Pancreas (tissue), 10 donors: ENCODE measurements around the gene ETV3. TPM values are rescaled to one million over a fixed set of nuclear protein-coding genes. Genes with fewer than 3 reads are reported as not detected.

Source experiments
- ATAC-seq, 4 donors: fragments of 200-7000 bp; cut with Tn5 transposase; one replicate each; pipeline versions ENCODE4 v1.8.0 to v1.9.1; 2020; ENCODE audit warnings: mild to moderate bottlenecking in 4 of 4, moderate library complexity in 4 of 4
- DNase-seq, 6 donors: peaks; one replicate each; pipeline ENCODE4 v3.0.0-alpha.2; 2020
- FAIRE-seq: peaks from 2 replicates; lab custom pipeline; 2012; peaks lifted over from hg19 to GRCh38; lab: Jason Lieb, UNC
- H3K27ac ChIP-seq, 4 donors: fragments of 200-600 bp; sonication (generic); 1 replicate in 3 of 4; 2 replicates in 1 of 4; pipeline versions ENCODE4 v1.5.0 to v1.8.0; 2020
- H3K27me3 ChIP-seq, 4 donors: fragments of 200-600 bp; one replicate each; pipeline ENCODE4 v1.8.0; 2021
- H3K36me3 ChIP-seq, 3 donors: fragments of 200-600 bp; sonication (generic) in 1 of 3; one replicate each; pipeline versions ENCODE4 v1.5.0 to v1.8.0; 2020 to 2021
- H3K4me1 ChIP-seq, 3 donors: fragments of 200-600 bp; one replicate each; pipeline ENCODE4 v1.8.0; 2021
- H3K4me3 ChIP-seq, 4 donors: fragments of 200-600 bp; sonication (generic) in 2 of 4; one replicate each; pipeline versions ENCODE4 v1.5.0 to v1.8.0; 2020 to 2021
- H3K9me3 ChIP-seq, 4 donors: fragments of 200-600 bp; one replicate each; pipeline ENCODE4 v1.8.0; 2021
- WGBS, 2 donors: extraction: QIAGEN DNeasy Blood & Tissue Kit; methylation state at CpG; one replicate each; pipeline ENCODE4 v1.1.7; 2013; 5-methylcytosine and 5-hydroxymethylcytosine counted together
- intact Hi-C, 3 donors: fragments of 100-400 bp; cut with DNase I; formaldehyde crosslinking; loops; one replicate each; pipeline versions ENCODE4 v1.11.1 to v1.14.2; 2022
- polyA plus RNA-seq, 2 donors: library from polyadenylated mRNA; stranded (reverse); fragments of 200-250 nt; gene quantifications; one replicate each; pipeline ENCODE4 v1.2.3, GENCODE V29; 2013
- total RNA-seq, 6 donors: library from RNA; stranded (reverse); fragmentation: NEBNext Ultra II Directional in 4 of 6; extraction: Animal tissue kit (Norgen Biotek cat#: 25700) in 4 of 6; gene quantifications; one replicate each; pipeline versions ENCODE4 v1.2.1 to v1.2.4, GENCODE V29; 2021 to 2023
- TF ChIP-seq, protein P1 (sequence below), 4 donors: fragments of 200-600 bp; sonication (generic) in 3 of 4; IDR thresholded peaks; one replicate each; pipeline versions ENCODE4 v1.5.0 to v1.8.0; 2021; ENCODE audit warnings: antibody characterized with exemption in 4 of 4
- donor health status: healthy with polysubstance abuse.
- donor health status: DM: no; HTN: no; CAD: no; lungs with moderate emphysema.
- donor health status: DM: no; HTN: no; CAD: no.
- donor health status: control.
- donor health status: control.
- donor health status: Bipolar disorder and iron deficiency.
- donor health status: DM: yes; HTN: yes; CAD: no.
- donor health status: DM: no; HTN: no; CAD: no.
- donor health status: DM: no; HTN: no; CAD: no.
- donor health status: DM: yes; HTN: yes; CAD: no.

ETV3 gene
- total and polyA plus RNA-seq, 8 donors: 2.9 to 12.9 (median 7.3) TPM

- Histone ChIP-seq H3K4me1 (peaks cover 3 to 15% (median 14%) of the 10 kb centered on the region in 3 donors), H3K27me3 (no peaks in the 10 kb centered on the region), H3K4me3 (no peak overlapping the region), H3K36me3 (peaks cover 5 to 36% (median 9%) of the 10 kb centered on the region in 3 donors), H3K27ac (no peak overlapping the region), H3K9me3 (no peaks in the 10 kb centered on the region)
- 60 to 73% methylated on average over 2 of the region's 2 CpGs for WGBS, 2 donors
- DNase-seq (no peak), FAIRE-seq (no peak), ATAC-seq (no peak)
- intact Hi-C loops: no loop called here
- TF ChIP-seq, protein P1, sequence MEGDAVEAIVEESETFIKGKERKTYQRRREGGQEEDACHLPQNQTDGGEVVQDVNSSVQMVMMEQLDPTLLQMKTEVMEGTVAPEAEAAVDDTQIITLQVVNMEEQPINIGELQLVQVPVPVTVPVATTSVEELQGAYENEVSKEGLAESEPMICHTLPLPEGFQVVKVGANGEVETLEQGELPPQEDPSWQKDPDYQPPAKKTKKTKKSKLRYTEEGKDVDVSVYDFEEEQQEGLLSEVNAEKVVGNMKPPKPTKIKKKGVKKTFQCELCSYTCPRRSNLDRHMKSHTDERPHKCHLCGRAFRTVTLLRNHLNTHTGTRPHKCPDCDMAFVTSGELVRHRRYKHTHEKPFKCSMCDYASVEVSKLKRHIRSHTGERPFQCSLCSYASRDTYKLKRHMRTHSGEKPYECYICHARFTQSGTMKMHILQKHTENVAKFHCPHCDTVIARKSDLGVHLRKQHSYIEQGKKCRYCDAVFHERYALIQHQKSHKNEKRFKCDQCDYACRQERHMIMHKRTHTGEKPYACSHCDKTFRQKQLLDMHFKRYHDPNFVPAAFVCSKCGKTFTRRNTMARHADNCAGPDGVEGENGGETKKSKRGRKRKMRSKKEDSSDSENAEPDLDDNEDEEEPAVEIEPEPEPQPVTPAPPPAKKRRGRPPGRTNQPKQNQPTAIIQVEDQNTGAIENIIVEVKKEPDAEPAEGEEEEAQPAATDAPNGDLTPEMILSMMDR (IDR thresholded peaks at IDR 0.05): no peak
These were observed 4.8 kb downstream of the ETV3 start for GRCh38 chr1:157133426-157133825.

DNA sequence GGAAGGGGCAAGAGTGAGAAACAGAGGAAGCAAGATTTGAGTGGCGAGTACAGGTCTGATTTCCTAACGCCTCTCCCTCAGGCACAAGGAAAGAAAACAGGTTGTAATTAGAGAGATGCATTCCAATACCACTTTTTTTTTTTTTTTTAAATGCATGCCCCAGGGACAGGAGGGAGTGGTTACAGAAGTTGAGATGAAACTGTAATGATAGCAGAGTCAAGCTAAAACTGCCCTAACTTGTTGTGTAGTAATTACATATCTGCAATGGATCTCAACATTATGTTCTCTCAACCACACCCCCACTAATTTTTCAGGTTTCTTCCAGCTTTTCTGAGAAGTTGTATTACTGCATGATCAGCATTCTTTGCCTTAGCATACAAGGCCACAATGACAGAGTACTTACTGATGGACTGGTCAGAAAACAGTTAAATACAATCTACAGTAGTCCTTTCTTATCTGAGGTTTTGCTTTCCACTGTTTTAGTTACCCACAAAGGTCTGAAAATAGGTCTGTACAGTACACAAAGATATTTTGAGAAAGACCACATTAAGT, 5.5 kb downstream of the ETV3 start:
- no peak for ATAC-seq
- H3K4me3 ChIP-seq: no peak overlapping the region
- intact Hi-C loops: no loop called here
- TF ChIP-seq, protein P1 (IDR thresholded peaks at IDR 0.05): no peak
- 89% methylated on average over 2 of the region's 2 CpGs for WGBS, 2 donors
- no peak for DNase-seq
- peaks cover 3 to 15% (median 14%) of the 10 kb centered on the region in 3 donors for H3K4me1 ChIP-seq
- peaks cover 5 to 36% (median 9%) of the 10 kb centered on the region in 3 donors for H3K36me3 ChIP-seq
- H3K27me3 ChIP-seq: no peaks in the 10 kb centered on the region
- FAIRE-seq: no peak
- no peak overlapping the region for H3K27ac ChIP-seq
- no peaks in the 10 kb centered on the region for H3K9me3 ChIP-seq

DNA sequence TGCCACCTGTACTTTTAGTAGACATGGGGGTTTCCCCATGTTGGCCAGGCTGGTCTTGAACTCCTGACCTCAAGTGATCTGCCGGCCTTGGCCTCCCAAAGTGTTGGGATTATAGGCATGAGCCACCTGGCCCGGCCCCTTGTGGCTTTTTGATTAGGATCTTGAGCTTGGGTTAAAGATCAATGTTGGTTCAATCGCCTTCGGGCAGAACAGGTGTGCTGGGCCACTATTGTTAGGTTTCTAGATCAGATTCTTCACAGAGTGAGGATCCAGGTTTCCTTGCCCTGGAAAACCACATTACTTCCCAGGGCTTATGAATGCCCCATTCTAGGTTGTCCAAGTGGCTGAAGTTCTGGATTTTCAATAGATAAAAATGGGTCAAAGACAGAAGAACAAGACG, 6.1 kb downstream of the ETV3 start:
- Histone ChIP-seq H3K36me3 (peaks cover 5 to 36% (median 9%) of the 10 kb centered on the region in 3 donors), H3K9me3 (no peaks in the 10 kb centered on the region), H3K27me3 (no peaks in the 10 kb centered on the region), H3K4me1 (peaks cover 3 to 15% (median 14%) of the 10 kb centered on the region in 3 donors), H3K4me3 (no peak overlapping the region), H3K27ac (no peak overlapping the region)
- WGBS, 2 donors: 68 to 76% methylated on average over 5 of the region's 5 CpGs
- TF ChIP-seq, protein P1 (IDR thresholded peaks at IDR 0.05): no peak
- ATAC-seq (no peak), FAIRE-seq (no peak), DNase-seq (no peak)
- intact Hi-C loops: no loop called here

GRCh38 chr1:157131281-157131680, 6.9 kb downstream of the ETV3 start:
- no peaks in the 10 kb centered on the region for H3K9me3 ChIP-seq
- intact Hi-C loops: no loop called here
- no peaks in the 10 kb centered on the region for H3K27me3 ChIP-seq
- FAIRE-seq (no peak), DNase-seq (no peak), ATAC-seq (no peak)
- 44% methylated on average over 4 of the region's 4 CpGs for WGBS, 2 donors
- H3K36me3 ChIP-seq: peaks cover 5 to 38% (median 9%) of the 10 kb centered on the region in 3 donors
- H3K4me1 ChIP-seq: peaks cover 0 to 6% (median 6%) of the 10 kb centered on the region in 3 donors
- H3K27ac ChIP-seq: no peak overlapping the region
- no peak overlapping the region for H3K4me3 ChIP-seq
- TF ChIP-seq, protein P1 (IDR thresholded peaks at IDR 0.05): no peak

- TF ChIP-seq, protein P1 (IDR thresholded peaks at IDR 0.05): no peak
- Histone ChIP-seq H3K27me3 (no peaks in the 10 kb centered on the region), H3K4me1 (no peaks in the 10 kb centered on the region), H3K36me3 (peaks cover 0 to 29% (median 7%) of the 10 kb centered on the region in 3 donors), H3K9me3 (no peaks in the 10 kb centered on the region), H3K27ac (no peak overlapping the region), H3K4me3 (no peak overlapping the region)
- ATAC-seq (no peak), FAIRE-seq (no peak), DNase-seq (no peak)
- 84 to 85% methylated on average over 7 of the region's 7 CpGs for WGBS, 2 donors
- intact Hi-C loops: no loop called here
These were observed 13.3 kb downstream of the ETV3 start for GRCh38 chr1:157124855-157125254.
